Hematopoietic multipotent progenitor cell (in vitro differentiated cells): Measurements from ENCODE around the gene PLPP2. TPM values are rescaled to one million over a fixed set of nuclear protein-coding genes. Genes with fewer than 3 reads are reported as not detected.

Source experiments
- DNase-seq, 3 donors: peaks; one replicate each; pipeline ENCODE4 v3.0.0-alpha.2; 2011 to 2015; ENCODE audit warnings: low read depth in 2 of 3, low spot score in 2 of 3
- total RNA-seq: library from RNA; depleted of rRNA; stranded (reverse); fragments of >200 nt; gene quantifications from one replicate; pipeline ENCODE4 v1.2.3, GENCODE V29; 2012

The PLPP2 gene
- total RNA-seq, 1 donor: 1.1 TPM

DNA sequence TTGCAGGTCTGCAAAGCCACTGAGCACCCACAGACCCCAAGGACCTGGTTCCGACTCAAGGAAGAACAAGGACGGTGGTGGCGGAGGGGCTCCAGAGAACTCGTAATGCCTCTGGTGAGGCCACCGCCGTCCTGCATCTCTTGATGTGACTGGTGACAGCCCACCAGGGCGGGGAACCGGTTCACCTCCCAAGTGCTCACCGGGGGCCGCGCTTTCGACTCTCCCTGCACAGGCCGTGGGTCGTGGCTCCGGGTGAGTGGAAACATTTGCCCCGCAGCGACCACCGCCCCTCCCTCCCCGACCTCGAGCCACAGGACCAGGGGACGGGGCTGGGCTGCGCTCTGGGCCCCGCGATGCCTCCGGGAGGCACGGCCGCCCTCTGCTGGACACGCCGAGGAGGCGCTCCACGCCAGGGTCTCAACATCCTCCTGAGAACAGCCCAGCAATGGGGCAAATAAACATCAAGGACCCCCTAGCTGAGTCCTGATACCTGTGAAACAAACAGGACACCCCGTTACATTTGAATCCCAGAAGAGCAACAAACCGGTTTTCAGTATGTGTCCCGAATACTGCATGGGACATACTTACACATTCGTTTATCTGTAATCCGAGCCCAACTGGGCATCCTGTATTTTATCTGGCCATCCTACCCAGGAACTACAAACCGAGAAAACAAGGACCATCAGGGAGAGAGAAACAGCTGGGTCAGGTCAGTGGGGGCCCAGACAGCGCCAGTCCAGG, 3.9 kb upstream of the PLPP2 start:
- DNase-seq: peak in 1 of 3 donors; percentile 44

DNA sequence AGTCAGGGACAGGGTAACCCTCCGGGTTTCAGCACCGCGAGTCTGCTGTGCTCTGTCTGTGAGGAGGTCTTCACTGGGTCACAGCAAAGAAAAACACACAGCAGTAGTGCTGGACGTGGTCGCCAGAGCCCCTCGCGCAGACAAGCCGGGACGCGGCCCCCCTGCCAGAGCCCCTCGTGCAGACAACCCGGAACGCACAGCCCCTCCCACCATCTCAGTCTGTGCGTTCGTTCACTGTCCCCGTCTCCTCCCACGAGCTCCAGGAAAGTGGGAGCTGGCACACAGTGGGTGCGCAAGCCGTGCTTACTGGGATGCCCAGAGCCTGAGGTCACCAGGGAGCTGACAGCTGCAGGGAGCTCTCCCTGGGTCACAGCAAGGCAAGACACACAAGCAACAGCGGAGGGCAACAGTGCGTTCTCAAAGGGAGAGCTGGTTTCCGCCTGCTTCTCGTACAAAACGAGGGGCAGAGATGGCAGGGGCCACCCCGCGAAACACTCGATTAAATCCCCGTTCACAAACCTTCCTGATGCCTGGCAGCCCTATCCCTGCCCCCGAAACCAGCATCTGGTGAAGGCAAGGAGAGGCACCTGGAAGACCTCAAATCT, 3.2 kb upstream of the PLPP2 start:
- DNase-seq: no peak

DNA sequence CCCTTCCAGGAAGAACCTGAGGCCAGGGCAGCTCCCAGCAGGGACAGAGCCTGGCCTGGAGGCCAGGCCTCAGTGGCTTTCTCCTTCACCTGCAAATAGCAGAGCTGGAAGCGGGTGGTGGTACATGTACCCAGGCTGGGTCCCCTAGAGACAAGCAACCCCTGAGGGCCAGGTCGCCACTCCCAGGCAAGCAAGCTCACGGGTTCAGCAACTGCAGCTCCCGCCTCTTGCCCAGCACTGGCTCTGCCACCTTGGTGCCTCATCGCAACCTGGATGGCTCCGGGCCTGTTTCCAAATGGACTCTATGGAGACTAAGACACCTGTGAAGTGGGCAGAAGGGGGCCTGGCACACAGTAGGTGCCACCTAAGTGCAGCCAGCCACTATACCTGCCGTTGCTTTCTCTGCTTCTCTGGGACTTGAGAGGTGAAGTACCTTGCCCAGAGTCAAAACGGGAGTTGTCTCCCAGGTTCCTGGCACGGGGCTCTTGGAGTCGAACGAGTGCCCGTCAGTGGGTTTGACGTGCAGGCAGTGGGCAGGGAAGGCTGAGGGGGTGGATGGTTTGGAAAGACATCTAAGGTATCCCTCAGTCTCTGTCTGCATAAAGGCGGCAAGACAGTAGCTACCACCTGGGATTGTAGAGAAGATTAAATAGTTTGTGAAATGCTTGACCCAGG, 2.4 kb upstream of the PLPP2 start:
- no peak for DNase-seq

DNA sequence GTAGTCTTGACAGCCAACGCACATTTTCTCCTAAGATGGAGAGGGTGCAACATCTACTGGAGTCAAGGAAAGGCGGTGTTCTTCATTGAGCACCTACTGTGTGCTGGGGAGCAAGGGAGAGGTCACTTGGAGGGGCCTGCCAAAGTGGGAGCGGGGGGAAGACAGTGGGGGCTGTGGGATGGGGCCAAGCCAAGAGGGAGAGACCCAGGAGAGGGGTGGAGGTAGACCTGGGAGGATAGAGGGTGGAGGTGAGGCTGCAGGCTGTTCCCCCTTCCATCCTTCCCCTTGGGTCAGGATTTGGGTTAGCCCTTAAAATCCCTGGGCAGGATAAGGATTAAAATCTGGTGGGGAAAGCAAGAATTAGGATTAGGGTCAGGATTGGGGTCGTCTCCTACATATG, 1.7 kb upstream of the PLPP2 start:
- no peak for DNase-seq

GRCh38 chr19:292281-292884, 1.2 kb upstream of the PLPP2 start:
- no peak for DNase-seq

DNA sequence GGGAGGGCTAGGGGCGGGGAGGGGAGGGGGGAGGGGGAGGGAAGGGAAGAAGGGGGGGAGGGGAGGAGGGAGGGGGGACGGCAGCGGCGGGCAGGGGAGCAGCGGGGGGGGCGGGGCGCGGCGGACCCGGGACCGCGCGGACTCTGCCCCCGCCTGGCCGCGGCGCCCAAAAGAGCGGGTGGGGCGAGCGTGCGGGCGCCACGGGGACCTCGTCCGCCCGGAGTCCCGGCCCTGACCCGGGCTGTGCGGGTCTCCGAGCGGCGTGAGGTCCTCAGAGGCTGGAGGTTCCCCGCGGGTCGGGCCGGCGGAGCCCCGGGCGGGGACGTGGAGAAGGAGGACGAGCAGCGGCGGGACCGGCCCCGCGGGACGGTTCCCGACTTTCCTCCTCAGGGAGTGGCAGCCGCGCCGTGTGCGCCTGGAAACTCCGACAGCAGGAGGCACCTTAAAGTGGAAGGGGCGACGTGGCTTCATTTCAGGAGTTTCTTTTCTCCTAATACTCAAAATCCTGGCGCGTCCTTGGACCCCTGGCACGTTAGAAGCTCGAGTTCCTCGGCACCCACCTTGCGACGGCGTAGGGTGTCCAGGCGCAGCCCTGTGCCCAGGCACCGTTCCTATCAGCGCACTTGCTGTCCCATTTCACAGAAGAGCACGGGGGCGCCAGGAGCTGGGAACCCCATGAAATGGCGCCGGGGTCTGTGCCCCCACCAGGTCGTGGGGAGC, 518 bp upstream of the PLPP2 start:
- no peak for DNase-seq

DNA sequence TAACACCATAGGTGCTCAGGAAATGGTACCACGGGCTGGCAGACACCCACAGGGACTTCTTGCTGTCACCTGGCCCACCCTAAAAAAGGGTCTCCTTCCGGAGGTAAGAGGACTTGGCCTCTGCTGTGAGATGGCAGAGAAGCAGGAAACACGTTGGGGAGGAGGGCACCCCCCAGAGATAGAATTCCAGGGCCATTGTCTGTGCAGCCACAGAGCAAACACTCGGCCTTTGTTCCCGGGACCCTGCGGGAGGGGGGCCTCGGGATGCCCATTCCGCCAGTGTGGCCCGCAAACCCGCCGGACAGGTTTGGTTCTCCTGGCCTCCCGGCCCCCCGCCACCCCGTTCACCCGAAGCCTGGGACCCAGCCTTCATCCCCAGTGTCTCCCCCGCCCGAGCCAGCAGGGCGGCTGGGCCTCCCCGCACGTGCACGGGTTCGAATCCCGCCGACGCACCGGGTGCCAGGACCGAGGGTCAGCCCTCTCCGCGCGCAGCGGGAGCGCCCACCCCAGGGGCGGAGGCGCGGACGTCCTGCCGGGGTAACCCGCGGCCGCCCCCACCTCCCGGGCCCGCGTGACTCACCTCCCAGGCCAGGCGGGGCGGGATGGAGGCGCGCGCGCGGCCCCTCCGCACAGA, 714 bp downstream of the PLPP2 start:
- DNase-seq: no peak

DNA sequence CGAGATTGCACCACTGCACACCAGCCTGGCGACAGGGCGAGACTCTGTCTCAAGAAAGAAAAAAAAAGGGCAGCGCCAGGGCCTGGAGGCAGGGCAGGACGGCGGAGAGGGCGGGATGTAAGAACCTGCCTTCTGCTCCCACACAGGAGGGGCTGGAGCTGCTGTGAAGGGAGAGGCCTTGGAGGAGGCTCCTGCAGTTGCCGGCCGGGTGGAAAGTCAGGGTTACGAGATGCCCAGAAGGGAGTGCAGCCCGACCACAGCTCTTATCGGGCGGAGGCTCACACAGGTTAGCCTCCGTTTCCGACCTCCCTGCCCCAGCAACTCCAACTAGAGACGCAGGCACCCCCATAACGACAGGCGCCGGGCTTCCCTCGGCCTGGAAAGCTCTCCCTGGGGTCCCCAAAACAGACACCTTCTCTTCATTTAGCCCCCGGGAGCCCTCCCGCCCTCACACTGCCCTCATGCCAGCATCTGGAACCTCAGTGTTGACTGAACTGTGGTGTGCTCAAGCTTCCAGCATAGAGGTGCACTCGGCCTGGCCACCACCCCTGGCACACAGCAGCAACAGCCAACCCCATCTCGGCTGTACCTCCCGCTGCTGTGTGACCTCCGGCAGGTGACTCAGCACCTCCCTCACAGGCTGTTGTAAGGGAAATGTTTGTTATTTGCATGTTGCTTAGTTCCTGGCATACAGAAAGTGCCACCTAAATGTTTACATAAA, 1.4 kb downstream of the PLPP2 start:
- peak in 1 of 3 donors; percentile 40 for DNase-seq

DNA sequence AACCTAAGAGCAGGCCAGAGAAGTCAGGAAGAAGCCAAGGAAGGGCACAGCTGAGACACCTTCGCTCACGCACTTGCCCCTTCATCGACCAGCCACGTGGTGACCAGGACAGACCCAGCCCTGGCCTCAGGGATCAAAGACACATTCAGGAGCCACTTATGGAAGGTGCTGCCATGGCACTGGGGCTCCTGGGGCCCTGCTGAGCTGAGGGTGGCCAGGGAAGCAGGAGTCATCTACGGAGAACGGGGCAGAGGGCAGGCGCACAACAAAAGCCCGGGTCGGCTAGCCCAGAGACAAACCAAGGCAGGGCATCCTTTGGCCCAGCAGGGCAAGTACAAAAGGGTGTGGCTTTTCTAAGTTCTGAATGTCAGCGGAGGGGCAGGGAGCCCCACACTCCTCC, 2.3 kb downstream of the PLPP2 start:
- DNase-seq: no peak

DNA sequence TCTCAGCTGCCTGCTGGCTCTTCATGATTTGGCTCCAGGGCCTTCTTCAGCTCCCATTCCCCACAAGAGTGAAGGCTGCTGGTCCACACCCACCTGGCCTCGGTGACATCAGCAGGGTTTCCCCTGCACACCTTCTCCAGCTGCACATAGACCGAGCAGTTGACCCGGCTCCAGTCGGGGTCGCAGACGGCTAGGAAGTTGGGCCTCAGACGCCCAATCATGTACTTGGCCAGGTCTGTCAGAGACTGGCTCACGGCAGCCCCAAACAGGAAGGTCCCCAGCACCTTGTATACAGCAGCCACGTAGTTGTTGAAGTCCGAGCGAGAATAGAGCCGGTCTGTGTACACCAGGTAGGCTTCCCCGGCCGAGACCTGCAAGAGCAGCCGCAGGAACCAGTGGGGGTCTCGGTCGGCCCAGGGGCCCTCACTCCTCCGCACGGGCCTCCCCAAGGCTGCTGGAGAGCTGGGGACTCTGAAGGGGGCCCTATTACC, 3.8 kb downstream of the PLPP2 start:
- DNase-seq: no peak

- DNase-seq: no peak
These were observed 7.8 kb downstream of the PLPP2 start for GRCh38 chr19:283395-283794.

DNA sequence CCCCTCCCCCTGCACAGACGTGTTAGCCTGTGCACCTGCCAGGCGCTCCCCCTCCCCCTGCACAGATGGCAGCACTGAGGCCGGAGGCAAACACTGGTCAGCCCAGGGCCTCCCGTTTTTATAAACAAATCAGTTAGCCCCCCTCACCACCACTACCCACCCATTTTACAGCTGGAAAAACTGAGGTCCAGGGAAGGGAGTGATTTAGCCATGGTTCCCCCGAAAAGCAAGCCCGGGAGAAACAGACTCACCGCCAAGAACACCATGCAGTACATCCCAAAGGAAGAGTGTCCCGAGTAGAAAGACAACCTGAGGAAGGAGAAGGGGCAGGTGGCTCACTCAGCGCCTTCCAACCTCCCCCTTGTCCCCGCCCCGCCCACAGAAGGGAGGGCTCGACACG, 8.7 kb downstream of the PLPP2 start:
- no peak for DNase-seq

DNA sequence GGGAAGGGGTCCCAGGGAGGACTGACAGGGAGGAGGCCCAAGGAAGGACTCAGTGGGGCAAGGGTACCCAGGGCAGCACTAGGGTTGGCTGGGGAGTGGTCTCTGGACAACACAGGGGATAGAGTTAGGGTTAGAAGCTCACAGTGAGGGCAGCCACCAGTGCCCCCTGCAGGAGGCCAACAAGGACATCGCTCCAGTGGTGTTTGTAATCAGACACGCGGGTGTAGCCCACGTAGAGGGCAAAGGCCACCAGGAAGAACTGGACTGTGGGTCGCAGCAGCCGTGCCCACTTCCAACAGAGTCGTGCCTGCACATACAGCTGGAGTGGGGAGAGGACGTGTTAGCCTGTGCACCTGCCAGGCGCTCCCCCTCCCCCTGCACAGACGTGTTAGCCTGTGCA, 9.2 kb downstream of the PLPP2 start:
- DNase-seq: no peak

DNA sequence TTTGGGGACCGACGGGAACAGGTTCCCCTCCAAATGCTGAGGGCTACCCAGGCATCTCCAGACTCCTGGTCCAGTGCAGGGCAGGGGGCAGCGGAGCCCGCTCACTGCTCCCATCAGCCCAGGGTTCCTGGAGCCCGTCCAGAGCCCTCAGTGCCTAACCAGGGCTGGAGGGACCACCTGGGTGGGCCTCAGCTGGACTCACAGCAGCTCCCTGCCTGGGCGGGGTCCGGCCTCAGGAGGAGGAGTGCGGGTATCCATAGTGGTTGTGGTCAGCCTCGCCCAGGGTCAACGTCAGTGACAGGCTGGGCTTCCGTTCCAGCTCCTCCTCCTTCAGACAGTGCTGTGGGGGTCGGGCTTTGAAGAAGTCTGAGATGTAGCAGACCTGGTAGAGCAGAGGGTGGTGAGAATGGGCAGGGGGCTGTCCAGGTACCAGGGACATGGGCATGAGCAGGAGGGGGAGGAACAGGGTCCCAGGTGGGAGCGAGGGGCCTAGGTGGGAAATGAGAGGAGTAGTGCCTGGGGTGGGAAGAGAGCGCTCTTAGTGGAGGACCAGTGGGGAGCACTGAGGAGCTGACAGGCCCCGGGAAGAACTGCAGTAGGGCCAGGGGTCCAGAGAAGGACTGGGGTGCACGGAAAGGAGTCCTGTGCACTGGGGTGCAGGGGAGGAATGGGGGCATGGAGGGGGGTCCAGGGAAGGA, 9.9 kb downstream of the PLPP2 start:
- no peak for DNase-seq

GRCh38 chr19:280541-281009, 10.6 kb downstream of the PLPP2 start:
- no peak for DNase-seq

DNA sequence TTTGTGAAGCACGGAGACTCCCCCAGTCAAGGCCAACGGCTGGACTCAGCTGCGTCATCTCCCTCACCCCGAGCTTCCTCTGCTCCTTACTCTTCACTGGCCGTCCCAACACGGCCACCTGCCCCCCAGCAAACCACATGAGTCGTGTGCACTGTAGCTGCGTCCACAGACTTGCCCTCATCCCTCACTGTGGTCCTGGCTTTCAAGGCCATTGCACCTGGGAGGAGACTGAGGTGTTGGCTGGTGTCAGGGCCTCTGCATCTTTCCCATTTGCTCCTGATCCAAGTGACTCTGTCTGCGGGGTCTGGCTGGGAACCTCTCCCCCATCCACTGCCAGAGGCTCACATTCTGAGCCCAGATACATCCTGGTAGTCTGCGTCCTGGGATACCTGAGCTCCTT, 11.5 kb downstream of the PLPP2 start:
- no peak for DNase-seq

- DNase-seq: no peak
These were observed 12.0 kb downstream of the PLPP2 start for GRCh38 chr19:279231-279630.

DNA sequence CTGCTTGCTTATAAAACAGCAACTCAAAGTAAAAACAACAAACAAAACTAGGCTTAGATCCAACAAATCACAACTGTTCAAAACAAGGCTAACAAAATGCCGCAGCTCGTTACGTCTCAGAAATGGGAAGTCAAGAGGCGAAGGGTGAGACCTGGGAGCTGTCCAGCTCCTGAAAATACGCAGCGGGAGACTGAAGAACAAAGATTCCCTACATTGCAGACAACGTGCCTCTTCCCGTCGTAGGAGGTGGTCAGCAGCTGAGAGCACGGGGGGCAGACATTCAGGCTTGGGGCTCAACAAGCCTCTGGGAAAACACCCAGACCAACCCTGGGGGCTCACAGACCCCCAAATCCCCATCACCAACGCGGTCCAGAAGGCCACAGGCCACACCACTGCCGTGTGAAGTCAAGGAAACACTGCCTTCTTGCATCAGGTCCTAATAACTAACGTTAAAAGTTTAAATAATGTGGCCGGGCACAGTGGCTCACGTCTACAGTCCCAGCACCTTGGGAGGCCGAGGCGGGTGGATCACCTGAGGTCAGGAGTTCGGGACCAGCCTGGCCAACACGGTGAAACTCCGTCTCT, 13.5 kb downstream of the PLPP2 start:
- DNase-seq: peak in 1 of 3 donors; percentile 56

DNA sequence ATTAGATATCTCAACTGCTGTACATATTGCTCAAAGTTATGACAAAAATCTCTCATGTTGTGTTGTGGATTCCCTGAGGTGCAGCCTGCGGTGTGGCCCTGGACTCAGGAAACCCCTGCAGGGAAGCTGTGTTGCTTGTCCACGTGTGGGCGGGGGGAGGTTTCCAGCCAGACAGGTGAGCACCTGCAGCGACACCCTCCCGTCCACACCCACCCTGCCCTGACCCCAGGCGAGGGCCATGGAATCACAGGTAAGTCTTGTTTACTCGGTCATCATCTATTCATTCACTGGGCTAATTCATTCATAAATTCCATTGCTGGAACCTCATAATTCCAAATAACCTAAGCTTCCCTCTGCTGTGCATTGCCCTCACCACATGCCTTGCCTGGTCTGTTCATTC, 14.1 kb downstream of the PLPP2 start:
- DNase-seq: no peak
